GM18519 (cell line): ENCODE data around the gene ZGPAT.

Experiments
- ATAC-seq: cut with Tn5 transposase; IDR thresholded peaks from one replicate; pipeline ENCODE4 v1.9.1; 2021; ENCODE audit warnings: mild to moderate bottlenecking, moderate library complexity; ENCODE audit not compliant: unreplicated experiment, low FRiP score

The ZGPAT gene

DNA sequence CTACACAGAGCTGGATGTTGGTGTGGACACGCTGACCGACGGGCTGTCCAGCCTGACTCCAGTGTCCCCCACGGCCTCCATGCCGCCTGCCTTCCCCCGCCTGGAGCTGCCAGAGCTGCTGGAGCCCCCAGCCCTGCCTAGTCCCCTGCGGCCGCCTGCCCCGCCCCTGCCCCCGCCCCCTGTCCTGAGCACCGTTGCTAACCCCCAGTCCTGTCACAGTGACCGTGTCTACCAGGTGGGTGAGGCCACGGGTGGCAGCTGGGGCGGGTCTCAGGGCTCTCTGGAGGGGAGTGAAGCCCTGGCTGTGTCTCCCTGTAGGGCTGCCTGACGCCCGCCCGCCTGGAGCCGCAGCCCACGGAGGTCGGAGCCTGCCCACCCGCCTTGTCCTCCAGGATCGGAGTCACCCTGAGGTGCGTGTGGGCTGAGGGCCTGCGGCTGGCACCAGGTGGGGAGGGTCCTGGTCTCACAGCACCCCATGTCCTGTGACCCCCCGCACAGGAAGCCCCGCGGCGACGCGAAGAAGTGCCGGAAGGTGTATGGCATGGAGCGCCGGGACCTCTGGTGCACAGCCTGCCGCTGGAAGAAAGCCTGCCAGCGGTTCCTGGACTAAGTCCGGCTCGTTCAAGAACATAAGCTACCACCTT, 34.7 kb downstream of the ZGPAT start:
- ATAC-seq = no peak

DNA sequence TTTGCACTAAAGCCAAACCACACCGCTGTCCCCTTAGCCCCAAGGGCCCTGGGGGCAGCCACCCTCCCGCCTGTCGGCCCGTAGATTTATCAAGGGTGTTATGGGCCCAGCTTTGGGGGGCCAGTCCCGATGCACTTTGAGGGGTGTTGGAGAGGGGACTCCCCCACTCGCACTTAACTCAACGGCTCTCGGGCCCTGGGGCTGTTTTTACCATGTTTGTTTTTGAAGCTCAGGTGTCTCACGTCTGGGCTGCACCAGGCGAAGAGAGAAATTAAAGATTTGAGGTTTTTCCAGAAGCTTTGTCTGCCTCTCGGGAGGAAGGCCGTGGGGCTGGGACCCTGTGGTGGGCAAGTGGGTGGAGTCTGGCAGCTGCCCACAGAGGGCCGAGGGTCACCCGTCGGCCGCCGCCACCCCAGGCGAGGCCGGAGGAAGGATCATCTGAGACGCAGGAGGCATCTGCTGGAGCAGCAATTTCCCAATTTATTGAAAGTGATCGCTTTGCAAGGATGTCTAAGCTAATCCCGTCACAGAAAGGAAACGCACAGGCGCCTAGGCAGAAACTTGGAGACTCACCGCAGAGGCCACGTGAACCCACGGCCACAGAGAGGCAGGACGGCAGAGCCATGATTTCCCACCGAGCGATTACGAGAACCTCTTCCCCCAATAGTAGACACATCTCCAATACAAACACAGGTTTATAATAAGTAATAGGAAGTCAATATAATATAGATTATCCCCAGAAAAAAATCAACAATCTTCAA, 35.6 kb downstream of the ZGPAT start:
- no peak for ATAC-seq

DNA sequence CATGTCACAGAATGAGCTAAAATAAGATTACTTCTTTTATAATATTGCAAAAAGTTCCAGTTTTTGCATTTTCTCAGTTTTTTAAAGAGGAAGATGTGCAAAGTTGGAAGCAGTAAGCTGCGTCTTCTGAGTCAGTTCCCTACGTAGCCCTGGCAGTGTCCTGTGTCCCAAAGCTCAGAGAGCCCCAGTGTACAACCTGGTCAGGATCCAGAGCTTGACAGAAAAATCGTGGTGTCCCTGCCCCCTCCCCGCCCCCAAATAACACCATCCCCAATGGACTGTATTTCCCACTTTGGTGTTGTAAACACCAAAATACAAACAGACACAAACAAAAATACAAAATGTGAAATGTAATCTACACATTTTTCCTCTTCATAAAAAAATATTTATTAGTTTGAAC, 36.3 kb downstream of the ZGPAT start:
- no peak for ATAC-seq

DNA sequence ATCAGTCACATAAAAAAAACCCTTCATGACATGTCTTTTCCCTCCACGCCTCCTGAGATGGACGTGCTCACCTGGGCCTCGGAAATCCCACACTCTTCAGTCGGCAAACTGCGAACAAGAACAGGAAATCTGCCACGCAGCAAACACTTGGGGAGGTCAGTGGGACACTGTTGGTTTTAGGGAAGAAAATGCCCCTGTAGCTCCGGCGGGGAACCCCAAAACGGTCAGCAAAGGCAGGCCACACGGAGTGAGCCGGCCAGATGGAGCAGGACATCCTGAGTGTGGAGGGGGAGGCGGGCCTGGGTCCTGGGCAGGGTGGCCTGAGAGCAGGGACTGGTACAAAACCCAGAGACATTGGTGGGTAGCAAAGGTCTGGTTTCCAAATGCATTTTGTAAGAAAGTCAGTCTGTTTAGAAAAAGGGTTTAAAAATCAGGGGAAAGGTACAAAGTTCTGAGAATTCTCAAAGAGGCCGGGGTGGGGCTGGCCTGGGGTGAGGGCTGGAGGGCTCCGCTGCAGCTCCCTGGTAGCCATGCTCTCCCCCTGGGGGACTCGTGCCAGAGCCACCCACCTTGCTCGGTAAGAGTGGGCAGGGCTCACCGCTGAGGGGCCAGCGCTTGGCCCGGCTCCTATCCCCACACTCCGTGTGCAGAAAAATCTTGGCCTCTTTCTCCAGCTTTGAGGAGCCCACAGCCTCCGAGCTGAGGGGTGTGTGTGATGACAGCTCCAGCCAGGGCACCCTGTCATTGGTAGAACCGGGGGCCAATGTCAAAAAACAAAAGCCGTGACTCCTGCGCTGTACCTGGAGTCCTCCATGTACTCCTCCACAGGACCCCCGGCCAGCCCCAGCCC, 37.0 kb downstream of the ZGPAT start:
- ATAC-seq = no peak

DNA sequence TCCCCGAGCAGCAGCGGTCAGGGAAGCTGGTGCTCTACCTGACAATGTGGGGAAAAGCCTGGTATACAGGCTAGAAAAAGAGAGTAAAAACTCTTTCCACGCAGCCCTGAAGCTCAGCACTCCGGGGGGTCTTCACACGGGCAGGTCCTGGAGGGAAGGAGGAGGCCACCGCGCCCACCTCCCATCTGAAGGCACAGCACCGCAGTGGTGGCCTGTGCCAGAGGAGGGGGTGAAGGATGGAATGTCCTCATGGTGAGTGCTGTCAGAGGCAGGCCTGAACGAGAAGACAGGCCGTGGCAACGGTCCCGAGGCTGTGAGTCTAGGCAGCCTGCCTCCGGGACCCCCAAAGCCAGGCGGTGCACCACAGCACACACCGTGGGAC, 37.6 kb downstream of the ZGPAT start:
- no peak for ATAC-seq

DNA sequence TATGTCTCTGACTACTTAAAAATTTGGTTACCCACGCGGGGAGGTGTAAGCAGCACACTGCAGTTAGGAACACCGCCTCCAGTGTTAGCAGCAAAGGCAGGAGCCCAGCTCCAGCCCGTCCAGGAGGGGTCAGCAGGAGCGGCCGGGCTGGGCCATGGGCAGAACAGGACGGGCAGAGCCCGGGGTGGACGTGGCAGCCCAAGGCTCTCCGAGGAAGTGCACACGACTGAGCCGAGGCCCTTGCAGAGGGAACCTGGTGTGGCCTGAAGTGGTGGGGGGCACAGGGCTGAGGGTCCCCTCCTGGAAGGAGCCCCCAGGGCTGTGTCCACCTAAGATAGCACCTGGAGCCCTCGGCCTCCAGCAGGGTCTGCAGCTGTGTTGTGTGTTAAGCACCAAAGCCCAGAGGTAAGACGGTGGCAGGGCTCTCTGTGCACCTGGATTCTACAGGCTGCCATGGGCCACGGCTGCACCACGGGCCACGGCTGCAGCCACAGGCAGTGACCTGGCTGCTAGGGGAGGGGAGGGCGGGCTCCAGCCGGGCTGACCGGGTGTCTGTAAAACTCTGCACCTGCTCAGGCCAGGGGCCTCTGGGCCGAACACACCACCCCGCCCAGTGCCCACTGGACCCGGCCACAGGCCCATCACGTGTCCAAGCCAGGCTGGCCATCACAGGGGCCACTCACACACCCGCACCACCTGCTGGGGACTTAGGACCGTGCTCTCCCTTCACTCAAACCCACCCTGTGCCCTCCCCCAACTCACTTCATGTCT, 38.3 kb downstream of the ZGPAT start:
- ATAC-seq = no peak

DNA sequence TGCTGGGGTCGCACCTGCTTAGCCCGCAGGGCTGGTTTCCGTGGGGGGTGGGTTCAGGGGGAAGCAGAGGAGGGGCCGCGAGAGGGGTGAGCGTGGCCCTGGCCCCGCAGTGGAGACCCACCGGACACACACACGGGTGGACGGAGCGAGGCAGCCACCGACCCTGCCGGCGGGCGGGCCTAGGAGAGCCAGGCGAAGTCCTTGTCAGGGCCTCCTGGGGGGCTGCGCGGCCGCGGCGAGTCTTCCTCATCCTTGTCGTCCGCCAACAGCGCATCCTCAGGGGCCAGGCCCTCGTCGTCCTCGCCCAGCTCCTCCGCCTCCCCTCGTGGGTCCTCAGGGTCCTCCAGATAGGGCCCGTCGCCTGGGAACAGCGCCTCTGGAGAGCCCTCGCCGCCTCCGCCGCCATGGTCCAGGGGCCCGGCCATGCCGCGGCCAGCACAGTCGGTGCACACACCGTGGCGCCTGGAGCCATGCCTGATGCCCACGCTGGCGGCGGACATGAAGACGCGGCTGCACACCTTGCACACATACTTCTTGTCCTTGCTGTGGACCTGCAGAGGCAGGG, 39.0 kb downstream of the ZGPAT start:
- ATAC-seq = no peak

DNA sequence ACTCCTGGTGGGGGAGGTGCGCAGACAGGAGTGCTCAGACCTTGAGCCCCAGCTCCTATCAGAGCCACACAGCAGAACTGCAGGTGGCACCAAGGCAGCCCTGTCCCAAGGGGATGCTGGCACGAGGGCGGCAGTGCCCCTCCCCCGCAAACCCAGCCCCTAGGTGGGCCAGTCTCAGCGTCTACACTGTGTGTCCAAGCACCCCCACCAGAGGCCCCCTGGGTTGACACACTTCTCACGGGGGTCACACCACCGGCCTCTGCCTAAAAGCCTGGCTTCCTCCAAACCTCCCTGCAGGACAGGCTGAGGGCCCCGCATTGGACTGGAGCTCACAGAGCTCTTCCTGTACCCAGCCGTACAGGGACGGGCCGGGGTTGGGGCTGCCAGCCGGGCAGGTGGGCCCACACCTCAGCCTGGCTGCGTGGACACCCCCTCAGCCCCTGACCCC, 39.8 kb downstream of the ZGPAT start:
- ATAC-seq = no peak

DNA sequence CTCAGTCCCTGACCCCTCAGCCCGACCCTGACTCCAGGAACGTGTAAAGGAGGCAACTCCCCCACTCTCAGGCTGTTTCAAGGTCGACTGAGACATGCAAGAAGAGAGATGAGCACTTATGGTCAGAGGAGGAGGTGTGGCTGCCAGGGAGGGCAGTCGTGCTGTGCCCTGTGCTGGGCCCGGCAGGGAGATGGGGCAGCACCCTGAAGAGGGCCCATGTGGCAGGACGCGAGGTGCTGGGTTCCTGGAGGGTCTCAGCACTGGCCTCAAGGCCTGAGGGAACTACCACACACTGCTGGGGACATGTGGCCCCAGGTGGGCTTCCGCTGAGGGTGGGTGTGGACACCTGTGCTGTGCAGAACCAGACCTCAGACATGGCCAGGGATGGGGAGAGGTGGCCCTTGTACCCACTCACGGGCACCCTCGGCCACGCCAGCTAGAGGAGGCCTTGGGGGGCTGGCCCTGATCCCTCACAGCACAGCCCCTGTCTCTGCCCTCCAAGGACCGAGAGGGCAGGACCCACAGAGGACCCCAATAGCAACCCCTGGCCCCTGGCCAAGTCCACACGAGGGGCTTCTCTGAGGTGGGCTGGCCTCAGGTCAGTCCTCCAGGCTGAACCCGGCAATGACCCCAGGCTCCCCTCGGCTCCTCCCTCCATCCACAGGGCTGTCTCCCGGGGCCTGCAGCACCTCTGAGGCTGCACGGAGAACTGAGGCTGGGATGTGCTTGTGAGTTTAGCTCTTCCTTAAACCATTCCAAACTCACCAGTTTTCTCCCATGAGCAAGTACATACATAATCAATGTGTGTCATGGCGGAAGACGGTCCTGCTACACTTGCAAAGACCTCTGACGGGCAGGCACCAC, 40.5 kb downstream of the ZGPAT start:
- ATAC-seq = no peak

DNA sequence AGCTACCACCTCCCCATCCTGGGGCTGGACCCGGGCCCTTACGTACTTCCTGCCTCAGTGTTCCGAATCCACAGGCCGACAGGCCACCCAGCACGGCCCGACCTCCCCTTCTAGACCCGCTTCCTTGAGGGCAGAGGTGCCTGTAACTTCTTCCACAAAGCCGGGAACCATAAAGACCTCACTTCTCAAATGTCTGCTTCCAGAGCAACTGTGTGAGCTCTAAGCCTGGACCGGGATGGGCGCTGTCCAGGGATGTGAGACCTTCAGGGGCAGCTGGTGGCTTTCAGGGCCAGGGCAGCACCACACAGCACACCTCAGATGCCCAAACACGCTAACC, 41.1 kb downstream of the ZGPAT start:
- no peak for ATAC-seq

DNA sequence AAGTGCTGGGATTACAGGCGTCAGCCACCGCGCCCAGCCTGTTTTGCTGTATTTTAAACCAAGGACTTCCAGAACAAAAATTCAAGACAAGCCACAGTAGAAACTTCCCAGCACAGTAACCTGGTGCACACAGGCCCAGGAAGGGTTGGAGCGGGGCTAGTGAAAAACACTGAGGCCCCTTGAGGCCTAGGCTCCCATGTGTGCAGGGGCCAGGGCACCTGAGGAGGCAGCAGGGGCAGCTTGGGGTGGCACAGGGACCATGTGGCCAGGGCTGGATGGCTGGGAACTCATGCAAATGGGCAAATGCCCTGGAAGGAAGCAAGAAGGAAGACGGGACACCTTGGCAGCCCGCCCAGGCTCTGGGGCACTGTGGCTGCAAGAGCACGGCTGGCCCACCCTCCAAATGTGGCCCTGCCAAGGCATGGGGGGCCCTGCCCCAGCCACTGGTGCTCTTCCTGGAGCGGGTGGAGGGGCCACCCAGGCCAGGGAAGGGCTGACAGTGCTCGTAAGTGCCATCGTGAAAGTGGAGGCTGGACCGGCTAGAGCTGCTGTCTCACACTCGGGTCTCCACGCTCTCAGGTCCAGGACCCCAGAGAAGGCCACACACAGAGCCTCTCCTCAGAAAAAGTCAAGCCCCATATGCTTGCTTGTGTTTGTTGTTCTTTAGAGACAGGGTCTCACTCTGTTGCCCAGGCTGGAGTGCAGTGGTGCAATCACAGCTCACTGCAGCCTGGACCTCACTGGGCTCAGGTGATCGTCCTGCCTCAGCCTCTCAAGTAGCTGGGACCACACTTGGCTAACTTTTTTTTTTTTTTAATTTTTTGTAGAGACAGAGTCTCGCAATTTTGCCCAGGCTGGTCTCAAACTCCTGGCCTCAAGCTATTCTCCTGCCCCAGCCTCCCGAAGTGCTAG, 42.0 kb downstream of the ZGPAT start:
- no peak for ATAC-seq

DNA sequence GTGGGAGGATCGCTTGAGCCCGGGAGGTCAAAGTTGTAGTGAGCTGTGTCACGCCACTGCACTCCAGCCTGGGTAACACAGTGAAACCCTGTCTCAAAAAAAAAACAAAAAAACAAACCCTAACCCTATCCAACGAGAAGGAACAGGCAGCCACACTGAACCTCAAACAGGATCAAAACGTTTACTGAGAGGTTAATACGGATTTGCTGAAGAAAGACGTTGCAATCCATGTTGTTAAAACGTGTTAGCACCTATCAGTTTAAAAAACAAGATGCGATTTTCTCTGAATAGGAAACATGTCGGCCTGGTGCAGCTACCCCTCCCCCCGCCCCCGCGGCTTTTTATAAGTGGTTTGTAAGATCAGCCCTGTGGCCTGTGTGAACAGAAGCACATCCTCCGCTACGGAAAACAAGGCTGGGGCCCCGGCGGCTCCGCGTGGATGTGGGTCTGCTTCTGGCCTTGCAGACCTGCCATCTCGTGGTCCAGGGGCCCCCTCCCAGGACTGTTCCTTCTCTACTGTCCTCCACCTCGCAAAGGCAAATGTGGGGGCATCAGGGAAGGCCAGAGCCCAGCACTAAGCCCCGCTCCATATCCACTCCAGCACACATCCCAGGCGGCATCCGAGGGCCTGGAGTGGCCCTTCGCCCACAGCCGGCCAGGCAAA, 43.1 kb downstream of the ZGPAT start:
- ATAC-seq = no peak

DNA sequence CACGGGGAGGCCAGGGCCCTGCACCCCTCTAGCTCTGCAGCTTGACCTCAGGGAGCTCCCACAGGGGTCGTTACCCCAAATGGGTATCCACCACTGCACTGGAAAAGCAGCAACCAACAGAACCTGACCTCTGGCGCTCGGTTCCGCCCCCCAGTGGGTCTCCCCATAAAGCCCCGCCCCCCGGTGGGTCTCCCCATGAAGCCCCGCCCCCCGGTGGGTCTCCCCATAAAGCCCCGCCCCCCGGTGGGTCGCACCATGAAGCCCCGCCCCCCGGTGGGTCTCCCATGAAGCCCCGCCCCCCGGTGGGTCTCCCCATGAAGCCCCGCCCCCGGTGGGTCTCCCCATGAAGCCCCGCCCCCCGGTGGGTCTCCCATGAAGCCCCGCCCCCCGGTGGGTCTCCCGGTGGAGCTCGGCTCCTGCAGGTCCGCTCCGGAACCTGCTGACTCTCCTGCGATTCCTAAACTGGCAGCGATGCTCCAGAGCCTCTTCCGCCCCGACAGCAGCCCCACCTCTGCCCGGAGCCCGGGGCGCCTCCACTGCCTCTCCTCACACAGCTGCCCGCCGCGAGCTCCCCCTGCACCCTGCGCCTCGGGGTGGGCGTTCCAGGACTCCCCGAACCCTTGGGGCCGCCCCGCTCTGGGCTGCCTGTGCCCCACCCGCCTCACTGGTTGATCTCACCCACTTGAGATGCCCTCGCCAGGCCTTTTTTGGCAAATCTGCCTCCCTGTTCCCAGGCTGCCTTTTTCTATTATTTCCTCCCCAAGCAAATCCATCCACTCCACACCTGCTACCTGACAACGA, 43.8 kb downstream of the ZGPAT start:
- no peak for ATAC-seq

DNA sequence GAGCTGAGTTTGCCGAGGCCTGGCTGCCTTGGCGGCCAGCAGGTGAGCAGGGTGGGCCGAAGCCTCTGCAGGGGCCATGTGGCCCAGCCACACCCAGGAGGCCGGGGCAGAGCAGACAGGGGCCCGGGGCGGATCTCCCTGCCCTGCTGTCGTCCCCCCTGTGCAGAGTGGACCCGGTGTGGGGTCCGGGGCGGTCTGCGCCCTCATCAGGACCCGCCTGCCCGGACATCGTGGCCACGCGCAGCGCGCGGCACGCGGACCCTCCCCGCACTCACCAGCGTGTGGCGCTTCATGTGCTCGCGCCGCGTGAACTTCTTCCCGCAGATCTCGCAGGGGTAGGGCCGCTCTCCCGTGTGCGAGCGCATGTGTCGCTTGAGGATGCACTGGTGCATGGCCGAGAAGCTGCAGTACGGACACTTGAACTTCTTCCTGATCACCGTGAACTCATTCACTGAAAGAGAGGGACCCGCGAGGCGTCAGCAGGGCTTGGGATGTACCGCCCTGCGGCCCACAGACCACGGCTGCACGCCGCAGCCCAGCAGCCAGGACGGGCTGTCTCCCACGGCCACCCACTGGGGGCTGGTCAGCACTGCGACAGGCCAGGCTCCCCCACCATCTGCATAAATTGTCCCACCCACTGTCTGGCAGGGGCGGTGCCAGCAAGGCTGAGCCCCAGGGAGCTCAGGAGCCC, 44.7 kb downstream of the ZGPAT start:
- no peak for ATAC-seq

DNA sequence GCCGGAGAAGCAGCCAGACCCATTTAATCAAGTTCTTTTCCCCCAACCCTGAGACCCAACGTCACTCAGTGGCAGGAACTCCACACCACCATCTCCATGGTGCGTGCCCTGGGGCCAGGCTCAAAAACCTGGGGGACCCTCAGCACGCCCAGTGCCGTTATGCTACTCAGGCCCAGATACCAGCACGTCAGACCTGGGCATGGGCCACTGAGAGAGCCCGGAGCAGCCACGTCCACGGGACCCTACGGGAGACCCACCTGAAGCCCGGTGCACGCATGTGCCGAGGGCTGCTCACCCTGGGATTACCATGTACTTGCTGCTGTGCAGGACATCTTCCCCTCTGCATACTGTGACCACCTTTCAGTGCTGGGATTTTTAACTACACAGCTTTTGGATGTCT, 45.5 kb downstream of the ZGPAT start:
- no peak for ATAC-seq

DNA sequence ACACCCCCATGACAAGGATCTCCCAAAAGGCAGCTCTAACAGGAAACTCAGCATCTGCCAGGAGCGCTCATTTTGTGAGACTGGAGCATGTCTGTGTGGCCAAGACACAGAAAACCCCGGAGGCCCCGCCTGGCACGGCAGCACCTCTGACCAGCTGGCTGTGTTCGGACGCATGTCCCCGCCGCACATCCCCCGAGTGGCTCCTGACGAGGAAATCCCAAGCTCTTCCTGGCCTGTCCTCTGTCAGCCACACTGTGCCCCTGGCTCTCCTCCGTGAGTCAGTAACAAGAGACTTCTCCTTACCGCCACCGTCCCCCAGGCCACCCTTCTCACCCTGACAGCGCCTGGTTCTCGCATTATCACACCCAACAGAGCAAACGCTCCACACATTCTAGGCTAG, 46.2 kb downstream of the ZGPAT start:
- no peak for ATAC-seq
